GM19468 (cell line): ENCODE measurements around the gene IQSEC1.

Experiments used
- ATAC-seq: cut with Tn5 transposase; IDR thresholded peaks from one replicate; pipeline ENCODE4 v1.9.1; 2021; ENCODE audit warnings: mild to moderate bottlenecking, moderate library complexity, moderate number of reproducible peaks; ENCODE audit not compliant: unreplicated experiment; ENCODE audit errors: extremely low read depth

Gene IQSEC1

GRCh38 chr3:13108861-13109260, 35.6 kb upstream of the IQSEC1 start:
- ATAC-seq: no peak

GRCh38 chr3:13107661-13108060, 34.4 kb upstream of the IQSEC1 start:
- no peak for ATAC-seq

GRCh38 chr3:13106308-13107001, 33.2 kb upstream of the IQSEC1 start:
- no peak for ATAC-seq

GRCh38 chr3:13105896-13106250, 32.6 kb upstream of the IQSEC1 start:
- no peak for ATAC-seq

- no peak for ATAC-seq
These were observed 32.1 kb upstream of the IQSEC1 start for GRCh38 chr3:13105181-13105895.

GRCh38 chr3:13104511-13104910, 31.3 kb upstream of the IQSEC1 start:
- ATAC-seq: no peak

- ATAC-seq: no peak
These were observed 30.3 kb upstream of the IQSEC1 start for GRCh38 chr3:13103416-13104058.

- ATAC-seq: no peak
These were observed 29.4 kb upstream of the IQSEC1 start for GRCh38 chr3:13102386-13103345.

- ATAC-seq: no peak
These were observed 26.5 kb upstream of the IQSEC1 start for GRCh38 chr3:13099707-13100106.

GRCh38 chr3:13098192-13098988, 25.2 kb upstream of the IQSEC1 start:
- no peak for ATAC-seq

- no peak for ATAC-seq
These were observed 23.1 kb upstream of the IQSEC1 start for GRCh38 chr3:13096356-13096755.

- no peak for ATAC-seq
These were observed 22.2 kb upstream of the IQSEC1 start for GRCh38 chr3:13095408-13095937.

- ATAC-seq: no peak
These were observed 20.5 kb upstream of the IQSEC1 start for GRCh38 chr3:13093687-13094086.

GRCh38 chr3:13092621-13093617, 19.7 kb upstream of the IQSEC1 start:
- ATAC-seq: no peak

- no peak for ATAC-seq
These were observed 18.8 kb upstream of the IQSEC1 start for GRCh38 chr3:13091898-13092611.

- ATAC-seq: peak; percentile 35
These were observed 15.1 kb upstream of the IQSEC1 start for GRCh38 chr3:13088028-13089006.
